Stimulated activated memory B cell treated with anti-CD40 and anti-IgM and Interleukin-4, amounts not matched to agents 10 μg/mL and 1 μg/mL and 100 μg/mL, for 72 hours (primary cell): ENCODE data around the gene NELFB.

ENCODE experiments used
- ATAC-seq: fragments of 150-1000 bp; cut with Tn5 transposase; 2 replicates; pipeline ENCODE4 v1.10.0; 2021
- H3K27ac Mint-ChIP-seq: one replicate; pipeline ENCODE4 v1.8.0; 2022; ENCODE audit warnings: mild to moderate bottlenecking, mixed read lengths
- H3K27me3 Mint-ChIP-seq: one replicate; pipeline ENCODE4 v1.8.0; 2022; ENCODE audit warnings: mixed read lengths
- H3K36me3 Mint-ChIP-seq: one replicate; pipeline ENCODE4 v1.8.0; 2022; ENCODE audit warnings: mixed read lengths
- H3K4me1 Mint-ChIP-seq: one replicate; pipeline ENCODE4 v1.8.0; 2022; ENCODE audit warnings: mixed read lengths
- H3K4me3 Mint-ChIP-seq: one replicate; pipeline ENCODE4 v1.8.0; 2022; ENCODE audit warnings: mild to moderate bottlenecking, moderate library complexity, mixed read lengths
- H3K9me3 Mint-ChIP-seq: one replicate; pipeline ENCODE4 v1.8.0; 2022; ENCODE audit warnings: mixed read lengths

NELFB gene

DNA sequence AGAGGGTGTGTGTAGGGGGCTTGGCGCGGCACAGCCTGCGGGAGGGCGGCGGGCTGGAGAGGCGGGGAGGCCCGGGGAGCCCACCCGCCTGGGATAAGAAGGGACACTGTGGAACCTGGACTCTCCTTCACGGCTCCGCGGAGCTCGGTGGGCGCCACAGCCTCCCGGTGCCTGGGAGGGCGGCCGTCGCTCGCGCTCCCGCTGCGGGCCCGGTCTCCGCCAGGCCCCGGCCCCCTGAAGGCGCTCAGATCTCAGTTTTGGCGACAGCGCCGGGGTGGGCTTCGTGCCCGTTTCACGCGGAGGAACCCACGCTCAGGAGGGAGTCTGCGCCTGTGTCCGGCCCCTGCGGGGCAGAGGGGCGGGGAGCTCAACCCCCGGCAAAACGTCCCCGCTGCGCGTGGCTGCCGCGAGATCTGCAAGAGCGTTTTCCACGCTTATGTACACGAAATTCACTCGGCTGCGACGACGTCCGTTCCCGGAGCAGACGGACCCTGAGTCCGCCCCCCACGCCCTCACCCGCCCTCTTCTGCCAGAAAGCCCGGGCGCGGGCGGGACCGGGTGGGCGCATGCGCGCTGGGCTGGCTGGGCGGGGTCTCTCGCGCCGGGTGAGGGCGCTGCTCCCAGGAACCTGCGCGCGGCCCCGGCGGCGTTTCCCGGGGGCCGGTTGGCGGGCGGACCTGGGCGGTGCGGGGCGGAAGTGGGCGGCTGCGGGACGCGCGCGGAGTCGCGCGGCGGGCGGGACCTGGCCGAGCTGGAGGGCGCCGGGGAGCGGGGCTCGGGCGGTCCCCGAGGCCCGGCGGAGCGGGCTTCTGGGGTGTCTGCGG lies at the start of gene NELFB:
Gene NELFB (plus strand): TSS at position 704 of the 824 bp plus-strand sequence.
- Mint-ChIP-seq H3K27ac (peak within 1 kb of the TSS; percentile 29), H3K36me3 (no peaks in the 10 kb centered on the region), H3K9me3 (no peaks in the 10 kb centered on the region), H3K27me3 (no peaks in the 10 kb centered on the region), H3K4me1 (peaks cover 32% of the 10 kb centered on the region), H3K4me3 (peak within 1 kb of the TSS; percentile 83)
- ATAC-seq = peak; percentile 91

DNA sequence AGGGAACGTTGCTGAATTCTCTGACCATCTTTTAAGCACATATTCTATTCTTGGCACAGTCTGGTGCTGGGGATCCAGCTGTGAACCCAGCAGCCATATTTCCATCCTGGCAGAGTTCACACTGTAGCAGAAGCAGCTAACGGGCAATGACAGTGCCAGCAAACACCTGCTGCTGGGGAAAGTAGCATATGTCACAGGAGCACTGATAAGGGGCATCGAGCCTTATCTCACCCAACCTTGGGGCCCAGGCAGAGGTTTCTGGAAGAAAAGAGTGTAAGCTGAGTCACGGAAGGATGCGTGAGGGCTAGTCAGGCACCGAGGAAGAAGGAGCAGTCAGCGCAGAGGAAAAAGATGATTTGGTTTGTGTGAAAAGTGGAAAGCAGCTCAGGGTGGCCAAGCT lies 48.5 kb upstream of the NELFB start:
- peaks cover 35% of the 10 kb centered on the region for H3K36me3 Mint-ChIP-seq
- H3K4me3 Mint-ChIP-seq = peak overlapping the region; percentile 85

DNA sequence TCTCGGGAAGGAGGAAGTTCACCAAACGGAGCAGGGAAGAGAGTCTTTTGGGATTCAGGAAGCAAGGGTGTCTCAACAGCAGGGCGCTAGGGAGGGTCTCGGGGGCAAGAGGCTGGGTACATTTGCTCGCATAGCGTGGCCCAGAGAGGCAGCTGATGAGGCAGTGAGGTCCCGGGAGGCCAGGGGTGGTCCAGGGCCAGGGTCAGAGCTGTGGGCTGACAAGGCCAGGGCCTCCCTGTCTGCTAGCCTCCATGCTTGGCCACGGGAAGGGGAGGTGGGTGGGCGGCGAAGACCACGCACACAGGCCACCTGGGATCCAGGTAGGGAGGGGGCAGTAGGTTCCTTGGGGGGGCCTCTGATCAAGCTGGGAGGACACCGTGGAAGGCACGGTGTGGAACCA lies 43.6 kb upstream of the NELFB start:
- ATAC-seq = no peak
- H3K4me3 Mint-ChIP-seq = no peak overlapping the region
- no peaks in the 10 kb centered on the region for H3K9me3 Mint-ChIP-seq
- no peak overlapping the region for H3K27ac Mint-ChIP-seq
- H3K4me1 Mint-ChIP-seq = peaks cover 18% of the 10 kb centered on the region
- peaks cover 43% of the 10 kb centered on the region for H3K36me3 Mint-ChIP-seq
- H3K27me3 Mint-ChIP-seq = no peaks in the 10 kb centered on the region

More for the DNA sequence above, 48.5 kb upstream of the NELFB start:
- Mint-ChIP-seq H3K9me3 (no peaks in the 10 kb centered on the region), H3K27me3 (no peaks in the 10 kb centered on the region), H3K4me1 (peaks cover 52% of the 10 kb centered on the region), H3K27ac (peak overlapping the region; percentile 96)
- ATAC-seq = no peak

DNA sequence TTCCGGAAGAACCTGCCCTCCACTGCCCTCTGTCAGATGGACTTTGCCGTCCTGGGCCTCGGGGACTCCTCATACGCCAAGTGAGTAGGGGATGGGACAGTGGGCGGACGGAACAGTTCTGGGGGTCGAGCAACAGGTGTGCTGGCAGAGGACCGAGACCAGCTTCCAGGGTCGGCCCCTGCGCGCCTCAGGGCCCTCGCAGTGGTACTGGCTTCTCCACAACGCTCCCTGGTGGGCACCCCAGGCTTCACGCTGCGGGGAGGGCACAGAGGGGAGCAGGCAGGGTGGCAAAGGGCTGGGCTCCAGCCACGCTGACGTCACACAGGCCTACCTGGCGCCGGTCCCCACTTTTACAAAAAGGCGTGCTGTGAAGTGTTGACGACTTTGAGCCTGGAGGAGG lies 42.6 kb upstream of the NELFB start:
- ATAC-seq = no peak
- H3K4me3 Mint-ChIP-seq = no peak overlapping the region
- no peak overlapping the region for H3K27ac Mint-ChIP-seq
- no peaks in the 10 kb centered on the region for H3K27me3 Mint-ChIP-seq
- peaks cover 8% of the 10 kb centered on the region for H3K4me1 Mint-ChIP-seq
- H3K9me3 Mint-ChIP-seq = no peaks in the 10 kb centered on the region
- peaks cover 40% of the 10 kb centered on the region for H3K36me3 Mint-ChIP-seq

DNA sequence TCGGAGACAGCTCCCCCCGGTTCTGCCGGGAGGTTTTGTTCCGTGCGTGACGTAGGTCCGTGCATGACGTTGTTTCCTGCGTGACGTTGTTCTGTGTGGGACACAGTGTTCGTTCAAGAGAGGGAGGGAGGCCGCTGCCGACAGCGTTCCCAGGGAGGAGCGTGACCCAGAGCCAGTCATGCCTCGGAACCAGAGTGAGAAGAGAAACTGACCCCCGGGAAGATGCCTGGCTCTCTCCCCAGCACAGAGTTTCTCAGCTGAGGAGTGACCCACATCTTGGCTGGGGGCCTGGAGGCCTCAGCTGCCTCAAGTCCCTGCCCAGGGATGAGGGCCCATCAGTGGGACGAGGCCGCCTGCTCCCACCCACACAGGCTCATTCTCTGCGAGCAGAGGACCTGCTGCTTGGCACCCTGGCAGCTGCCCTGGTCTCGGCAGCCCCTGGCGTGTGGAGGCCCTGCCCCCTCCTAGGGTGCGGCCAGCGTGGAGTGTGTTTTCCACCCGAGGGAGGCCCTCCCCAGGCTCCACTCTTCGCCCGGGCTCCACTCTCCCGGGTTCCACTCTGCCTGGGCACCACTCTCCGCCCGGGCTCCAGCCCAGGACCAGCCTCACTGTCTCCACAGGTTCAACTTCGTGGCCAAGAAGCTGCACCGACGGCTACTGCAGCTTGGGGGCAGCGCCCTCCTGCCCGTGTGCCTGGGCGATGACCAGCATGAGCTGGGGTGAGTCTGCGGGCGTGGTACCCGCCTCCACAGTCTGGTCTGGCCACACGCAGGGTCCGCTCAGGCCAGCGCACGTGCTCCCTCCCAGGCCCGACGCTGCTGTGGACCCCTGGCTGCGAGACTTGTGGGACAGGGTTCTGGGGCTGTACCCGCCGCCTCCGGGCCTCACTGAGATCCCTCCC lies 41.7 kb upstream of the NELFB start:
- H3K4me3 Mint-ChIP-seq = no peak overlapping the region
- peaks cover 5% of the 10 kb centered on the region for H3K4me1 Mint-ChIP-seq
- ATAC-seq = no peak
- no peaks in the 10 kb centered on the region for H3K27me3 Mint-ChIP-seq
- H3K27ac Mint-ChIP-seq = no peak overlapping the region
- H3K9me3 Mint-ChIP-seq = no peaks in the 10 kb centered on the region
- H3K36me3 Mint-ChIP-seq = peaks cover 37% of the 10 kb centered on the region

DNA sequence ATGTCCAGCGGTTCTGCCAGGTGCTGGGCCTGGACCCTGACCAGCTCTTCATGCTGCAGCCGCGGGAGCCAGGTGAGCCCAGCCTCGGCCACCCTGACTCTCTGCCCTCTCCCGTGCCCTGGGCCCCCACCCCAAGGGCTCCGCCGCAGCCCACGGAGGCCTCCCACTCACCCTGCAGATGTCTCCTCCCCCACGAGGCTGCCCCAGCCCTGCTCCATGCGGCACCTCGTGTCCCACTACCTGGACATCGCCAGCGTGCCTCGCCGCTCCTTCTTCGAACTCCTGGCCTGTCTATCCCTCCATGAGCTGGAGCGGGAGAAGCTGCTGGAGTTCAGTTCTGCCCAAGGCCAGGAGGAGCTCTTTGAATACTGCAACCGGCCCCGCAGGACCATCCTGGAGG lies 40.5 kb upstream of the NELFB start:
- Mint-ChIP-seq H3K36me3 (peaks cover 31% of the 10 kb centered on the region), H3K27me3 (no peaks in the 10 kb centered on the region), H3K9me3 (no peaks in the 10 kb centered on the region), H3K4me3 (no peak overlapping the region), H3K27ac (no peak overlapping the region), H3K4me1 (peaks cover 5% of the 10 kb centered on the region)
- no peak for ATAC-seq

DNA sequence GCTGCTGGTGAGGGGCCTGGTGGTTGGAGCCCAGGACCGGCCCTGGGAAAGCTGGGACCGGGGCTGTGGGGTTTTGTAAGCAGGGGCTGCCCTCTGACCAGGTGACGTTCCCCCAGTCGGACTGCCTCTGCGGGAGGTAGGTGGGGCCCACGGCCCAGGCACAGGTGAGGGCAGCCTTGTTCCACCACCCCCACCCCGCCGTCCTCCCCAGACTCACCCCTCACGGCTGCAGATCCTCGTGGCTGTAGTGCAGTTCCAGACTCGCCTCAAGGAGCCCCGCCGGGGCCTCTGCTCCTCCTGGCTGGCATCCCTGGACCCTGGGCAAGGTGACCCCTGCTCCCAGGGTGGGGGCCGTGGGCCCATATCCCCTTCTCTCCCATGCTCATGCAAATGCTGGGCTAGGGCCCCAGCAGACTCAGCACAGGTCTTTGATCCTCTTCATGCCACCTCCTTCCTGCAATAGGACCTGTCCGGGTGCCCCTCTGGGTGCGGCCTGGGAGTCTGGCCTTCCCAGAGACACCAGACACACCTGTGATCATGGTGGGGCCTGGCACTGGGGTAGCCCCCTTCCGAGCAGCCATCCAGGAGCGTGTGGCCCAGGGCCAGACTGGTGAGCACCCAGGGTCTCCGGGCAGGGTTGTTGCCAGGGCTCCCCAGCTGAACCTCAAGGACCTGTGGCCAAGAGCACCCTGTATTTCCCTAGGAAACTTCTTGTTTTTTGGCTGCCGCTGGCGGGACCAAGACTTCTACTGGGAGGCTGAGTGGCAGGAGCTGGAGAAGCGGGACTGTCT lies 39.7 kb upstream of the NELFB start:
- no peak for ATAC-seq
- no peak overlapping the region for H3K27ac Mint-ChIP-seq
- peaks cover 31% of the 10 kb centered on the region for H3K36me3 Mint-ChIP-seq
- H3K4me3 Mint-ChIP-seq = no peak overlapping the region
- H3K27me3 Mint-ChIP-seq = no peaks in the 10 kb centered on the region
- no peaks in the 10 kb centered on the region for H3K9me3 Mint-ChIP-seq
- peaks cover 5% of the 10 kb centered on the region for H3K4me1 Mint-ChIP-seq

DNA sequence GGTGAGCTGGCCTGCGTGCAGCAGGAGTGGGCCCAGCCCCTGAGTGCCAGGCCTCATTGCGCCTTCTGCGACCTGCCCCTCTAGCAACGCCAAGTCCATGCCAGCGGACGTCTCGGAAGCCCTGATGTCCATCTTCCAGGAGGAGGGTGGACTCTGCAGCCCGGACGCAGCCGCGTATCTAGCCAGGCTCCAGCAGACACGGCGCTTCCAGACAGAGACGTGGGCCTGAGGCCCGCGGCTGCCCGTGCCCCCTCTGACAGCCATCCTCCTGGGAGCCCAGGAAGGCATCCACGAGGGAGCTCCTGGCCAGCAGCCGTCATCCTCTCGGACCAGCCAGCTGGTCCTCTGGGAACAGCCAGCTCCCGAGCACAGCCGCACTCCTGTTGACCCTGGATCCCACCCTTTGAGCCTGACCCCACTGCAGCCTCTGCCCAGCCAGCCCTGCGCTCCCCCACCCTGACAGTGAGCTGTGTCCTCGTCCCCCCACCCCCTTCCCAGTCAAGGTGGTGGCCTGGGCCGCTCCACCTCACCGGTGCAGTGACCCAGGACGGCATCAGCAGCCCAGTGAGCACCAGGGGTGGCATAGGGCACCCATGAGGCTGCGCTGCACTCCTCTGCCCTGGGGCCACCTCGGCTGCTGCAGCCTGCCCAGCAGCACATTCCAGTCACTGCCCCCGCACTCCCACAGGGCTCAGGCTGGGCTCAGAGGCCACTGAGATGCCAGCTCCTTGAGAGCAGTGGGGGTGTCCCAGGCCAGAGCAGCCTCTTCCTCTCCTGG lies 38.8 kb upstream of the NELFB start:
- peaks cover 24% of the 10 kb centered on the region for H3K36me3 Mint-ChIP-seq
- peaks cover under 1% of the 10 kb centered on the region for H3K4me1 Mint-ChIP-seq
- no peaks in the 10 kb centered on the region for H3K9me3 Mint-ChIP-seq
- no peak for ATAC-seq
- no peaks in the 10 kb centered on the region for H3K27me3 Mint-ChIP-seq
- H3K27ac Mint-ChIP-seq = no peak overlapping the region
- H3K4me3 Mint-ChIP-seq = no peak overlapping the region

DNA sequence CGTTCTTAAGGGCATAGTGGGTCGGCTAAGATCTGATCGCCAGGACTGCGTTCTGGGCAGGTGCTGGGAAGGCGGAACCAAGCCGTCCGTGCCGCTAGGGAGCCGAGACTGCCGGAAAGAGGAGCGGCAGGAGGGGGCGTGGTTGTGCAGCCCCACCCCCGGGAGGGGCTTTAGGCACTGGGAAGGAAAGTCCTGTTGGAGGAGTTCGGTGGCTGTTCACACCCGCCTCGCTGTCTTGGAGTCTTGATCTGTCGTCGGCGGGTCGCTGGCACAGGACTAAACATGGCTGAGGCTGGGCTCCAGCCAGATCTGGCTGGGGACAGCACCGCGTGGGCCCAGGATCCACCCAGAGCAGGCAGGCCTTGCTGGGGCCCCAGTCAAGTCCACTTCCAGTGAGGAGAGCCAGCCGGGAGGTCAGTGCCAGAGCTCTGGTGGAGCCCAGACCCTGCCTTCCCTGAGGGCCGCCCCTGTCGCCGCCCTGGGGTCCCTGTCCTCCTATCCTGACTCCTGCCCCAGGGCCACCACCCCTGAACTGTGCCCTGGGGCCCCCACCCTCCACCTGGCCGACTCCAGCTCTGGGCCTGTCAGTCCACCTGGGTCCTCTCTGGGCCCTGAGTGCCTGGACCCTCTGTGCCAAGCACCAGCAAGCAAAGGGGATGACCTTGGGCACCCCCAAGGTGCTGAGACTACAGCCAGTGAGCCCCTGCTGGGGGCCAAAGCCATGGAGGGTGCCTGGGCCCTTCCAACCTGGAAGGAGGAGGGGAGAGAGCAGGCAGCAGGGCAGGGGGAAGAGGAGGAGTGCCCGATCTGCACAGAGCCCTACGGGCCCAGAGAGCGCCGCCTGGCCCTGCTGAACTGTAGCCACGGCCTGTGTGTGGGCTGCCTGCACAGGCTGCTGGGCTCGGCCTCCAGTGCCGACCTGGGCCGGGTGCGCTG lies 37.6 kb upstream of the NELFB start:
- Mint-ChIP-seq H3K4me3 (no peak overlapping the region), H3K4me1 (no peaks in the 10 kb centered on the region), H3K9me3 (no peaks in the 10 kb centered on the region), H3K36me3 (peaks cover 23% of the 10 kb centered on the region), H3K27ac (no peak overlapping the region), H3K27me3 (no peaks in the 10 kb centered on the region)
- no peak for ATAC-seq

DNA sequence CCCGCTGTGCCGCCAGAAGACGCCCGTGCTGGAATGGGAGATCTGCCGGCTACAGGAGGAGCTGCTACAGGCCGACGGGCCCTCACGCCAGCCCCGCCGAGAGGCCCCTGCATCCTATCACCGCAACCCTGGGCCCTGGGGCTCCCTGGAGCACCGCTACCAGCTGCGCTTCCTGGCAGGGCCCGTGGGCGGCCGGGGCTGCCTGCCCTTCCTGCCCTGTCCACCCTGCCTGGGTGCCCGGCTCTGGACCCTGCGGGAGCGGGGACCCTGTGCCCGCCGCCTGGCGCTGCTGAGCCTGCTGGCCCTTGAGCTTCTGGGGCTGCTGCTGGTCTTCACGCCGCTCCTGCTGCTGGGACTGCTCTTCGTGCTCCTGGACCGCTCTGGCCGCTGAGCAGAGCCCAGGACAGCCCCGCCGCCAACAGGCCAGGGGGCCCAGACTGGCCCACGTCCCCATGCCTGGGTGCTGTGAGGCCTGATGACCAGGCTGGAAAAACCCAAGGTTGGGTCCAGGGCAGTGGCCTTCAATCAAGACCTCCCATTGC lies 36.8 kb upstream of the NELFB start:
- H3K36me3 Mint-ChIP-seq = peaks cover 23% of the 10 kb centered on the region
- H3K9me3 Mint-ChIP-seq = no peaks in the 10 kb centered on the region
- no peaks in the 10 kb centered on the region for H3K27me3 Mint-ChIP-seq
- no peak overlapping the region for H3K4me3 Mint-ChIP-seq
- no peak for ATAC-seq
- H3K27ac Mint-ChIP-seq = no peak overlapping the region
- H3K4me1 Mint-ChIP-seq = peaks cover 7% of the 10 kb centered on the region

DNA sequence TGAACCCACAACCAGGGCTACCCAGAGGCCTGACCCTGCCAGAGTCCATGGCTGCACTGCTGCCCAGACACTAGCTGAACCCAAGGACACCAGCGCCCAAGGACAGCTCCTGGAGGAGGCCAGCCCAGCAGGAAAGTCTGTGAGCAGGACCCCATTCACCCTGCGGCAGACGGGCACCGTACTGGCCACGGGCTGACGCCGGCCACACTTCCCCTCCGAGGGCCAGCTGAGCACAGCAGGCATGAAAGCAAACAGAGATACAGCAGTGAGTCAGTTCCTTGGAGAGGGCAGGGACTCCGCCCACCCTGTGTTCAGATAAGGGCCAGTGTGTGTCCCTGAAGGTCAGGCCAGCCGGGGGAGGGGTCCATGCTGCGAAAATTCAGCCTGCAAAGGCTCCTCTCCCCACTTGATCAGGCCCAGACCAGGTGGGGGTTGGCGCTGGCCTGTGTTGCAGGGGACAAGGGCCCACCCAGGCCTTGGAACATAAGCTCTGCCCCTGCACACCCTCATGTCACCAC lies 36.3 kb upstream of the NELFB start:
- Mint-ChIP-seq H3K9me3 (no peaks in the 10 kb centered on the region), H3K4me3 (no peak overlapping the region), H3K4me1 (peaks cover 8% of the 10 kb centered on the region), H3K27ac (no peak overlapping the region), H3K36me3 (peaks cover 23% of the 10 kb centered on the region), H3K27me3 (no peaks in the 10 kb centered on the region)
- no peak for ATAC-seq

DNA sequence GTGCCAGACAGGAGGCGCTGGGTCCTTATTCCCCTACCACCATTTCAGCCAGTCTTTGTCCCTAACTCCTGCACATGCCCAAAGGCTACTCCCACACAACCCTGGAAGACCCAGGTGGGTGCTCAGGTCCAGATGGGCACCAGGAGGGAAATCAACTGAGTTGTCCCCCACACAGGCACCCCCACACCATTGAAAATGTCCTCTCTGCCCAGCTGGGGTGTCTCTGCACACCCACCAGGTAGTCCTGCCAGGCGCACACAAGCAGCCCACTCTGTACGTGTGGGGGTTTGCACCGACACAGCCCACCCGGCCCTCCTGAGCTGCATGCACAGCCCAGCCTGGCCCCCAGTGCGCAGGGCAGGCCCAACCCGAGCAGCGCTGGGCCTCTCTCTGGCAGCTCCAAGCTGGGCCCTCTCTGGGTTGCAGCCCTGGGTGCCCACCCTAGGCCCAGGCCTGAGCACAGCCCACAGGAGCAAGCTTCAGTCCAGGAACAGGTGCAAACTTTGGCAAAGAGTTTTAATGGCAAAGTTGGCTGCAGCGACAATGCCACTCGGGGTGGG lies 35.3 kb upstream of the NELFB start:
- H3K36me3 Mint-ChIP-seq = peaks cover 18% of the 10 kb centered on the region
- H3K9me3 Mint-ChIP-seq = no peaks in the 10 kb centered on the region
- H3K27me3 Mint-ChIP-seq = no peaks in the 10 kb centered on the region
- H3K27ac Mint-ChIP-seq = no peak overlapping the region
- H3K4me3 Mint-ChIP-seq = peak overlapping the region; percentile 18
- ATAC-seq = no peak
- H3K4me1 Mint-ChIP-seq = peaks cover 13% of the 10 kb centered on the region
